GM13977 (cell line): Measurements from ENCODE around the gene ZBP1.

Source experiments
- DNase-seq: peaks from one replicate; pipeline ENCODE4 v3.0.0; 2012; ENCODE audit warnings: low spot score
- in situ Hi-C: fragments of 300-500 bp; cut with MboI; formaldehyde crosslinking; loops from one replicate; pipeline ENCODE4 v1.12.0; 2022; ENCODE audit warnings: low sequenced_read_pairs, low pct_unique_long_range_greater_than_20kb, mixed read lengths, inconsistent platforms; ENCODE audit not compliant: unreplicated experiment
- TF ChIP-seq, protein P1 (sequence below): IDR thresholded peaks from 2 replicates; pipeline ENCODE4 v1.5.1; 2012; ENCODE audit warnings: mild to moderate bottlenecking, control low read depth; ENCODE audit not compliant: insufficient read depth; ENCODE audit errors: extremely low read depth, missing control alignments

The ZBP1 gene

GRCh38 chr20:57581202-57582028 is 38.8 kb downstream of the ZBP1 start:
- TF ChIP-seq, protein P1, sequence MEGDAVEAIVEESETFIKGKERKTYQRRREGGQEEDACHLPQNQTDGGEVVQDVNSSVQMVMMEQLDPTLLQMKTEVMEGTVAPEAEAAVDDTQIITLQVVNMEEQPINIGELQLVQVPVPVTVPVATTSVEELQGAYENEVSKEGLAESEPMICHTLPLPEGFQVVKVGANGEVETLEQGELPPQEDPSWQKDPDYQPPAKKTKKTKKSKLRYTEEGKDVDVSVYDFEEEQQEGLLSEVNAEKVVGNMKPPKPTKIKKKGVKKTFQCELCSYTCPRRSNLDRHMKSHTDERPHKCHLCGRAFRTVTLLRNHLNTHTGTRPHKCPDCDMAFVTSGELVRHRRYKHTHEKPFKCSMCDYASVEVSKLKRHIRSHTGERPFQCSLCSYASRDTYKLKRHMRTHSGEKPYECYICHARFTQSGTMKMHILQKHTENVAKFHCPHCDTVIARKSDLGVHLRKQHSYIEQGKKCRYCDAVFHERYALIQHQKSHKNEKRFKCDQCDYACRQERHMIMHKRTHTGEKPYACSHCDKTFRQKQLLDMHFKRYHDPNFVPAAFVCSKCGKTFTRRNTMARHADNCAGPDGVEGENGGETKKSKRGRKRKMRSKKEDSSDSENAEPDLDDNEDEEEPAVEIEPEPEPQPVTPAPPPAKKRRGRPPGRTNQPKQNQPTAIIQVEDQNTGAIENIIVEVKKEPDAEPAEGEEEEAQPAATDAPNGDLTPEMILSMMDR, result no peak
- no peak for DNase-seq
- in situ Hi-C loops, result no loop called here

DNA sequence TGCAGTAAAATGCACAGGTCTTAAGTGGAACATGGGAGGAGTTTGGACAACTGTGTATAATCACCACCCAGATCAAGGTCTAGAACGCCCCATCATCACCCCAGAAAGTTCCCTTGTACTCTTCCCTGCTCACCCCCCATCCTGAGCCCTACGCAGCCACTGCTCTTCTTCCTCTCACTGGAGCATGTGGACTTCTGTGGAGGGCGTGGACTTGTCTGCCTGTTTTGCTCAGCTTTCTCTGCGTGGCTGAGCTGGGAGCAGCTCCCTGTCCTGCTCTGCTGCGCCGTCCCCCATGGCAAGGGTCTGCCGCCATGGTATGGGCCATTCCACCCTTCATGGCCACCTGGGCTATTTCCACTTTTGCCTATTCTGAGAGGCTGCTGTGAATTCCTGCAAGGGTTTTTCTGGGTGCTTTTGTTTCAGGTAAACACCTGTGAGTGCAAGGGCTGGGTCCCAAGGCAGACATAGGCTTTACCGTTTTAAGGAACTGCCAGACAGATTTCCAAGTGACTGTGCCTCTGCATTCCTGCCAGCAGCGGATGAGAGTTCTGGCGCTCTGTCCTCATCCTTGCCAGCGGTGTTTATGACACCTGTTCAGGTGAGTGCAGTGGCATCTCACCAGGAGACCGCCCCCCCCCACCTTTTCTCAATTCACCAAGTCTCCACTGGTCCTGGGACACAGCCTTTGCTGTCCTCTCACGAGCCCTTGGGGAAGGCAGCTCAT is 39.6 kb downstream of the ZBP1 start:
- in situ Hi-C loops, result no loop called here
- TF ChIP-seq, protein P1, result no peak
- DNase-seq, result no peak

GRCh38 chr20:57579898-57580447 is 40.3 kb downstream of the ZBP1 start:
- in situ Hi-C loops, result no loop called here
- TF ChIP-seq, protein P1, result no peak
- DNase-seq, result no peak

- no peak for DNase-seq
- TF ChIP-seq, protein P1, result no peak
- in situ Hi-C loops, result no loop called here
These were observed 40.8 kb downstream of the ZBP1 start for GRCh38 chr20:57579331-57579897.

- TF ChIP-seq, protein P1, result no peak
- in situ Hi-C loops, result no loop called here
These were observed 41.6 kb downstream of the ZBP1 start for GRCh38 chr20:57578476-57579165.

GRCh38 chr20:57577679-57578475 is 42.3 kb downstream of the ZBP1 start:
- no peak for DNase-seq
- in situ Hi-C loops, result no loop called here
- TF ChIP-seq, protein P1, result no peak

More at GRCh38 chr20:57578476-57579165, 41.6 kb downstream of the ZBP1 start:
- DNase-seq, result no peak
